ENCODE results near the gene PLK1. TPM values are rescaled to one million over a fixed set of nuclear protein-coding genes. Genes with fewer than 3 reads are reported as not detected.

The PLK1 gene
- total RNA-seq, 4 donors from 2014 or later = 2.4 to 5.9 (median 4.4) TPM

GRCh38 chr16:23640931-23641765 is 37.5 kb upstream of the PLK1 start, which contains the start of the genes DCTN5 and PALB2:
TSS of gene DCTN5 (plus strand) at chr16:23641466. CDS start at chr16:23641543, 77 bp downstream.
TSS of gene PALB2 (minus strand) at chr16:23641310. CDS start at chr16:23641157, 153 bp downstream.
- 0 to 1% methylated on average over 30 to 64 of the region's 64 CpGs for WGBS, 2 donors
- intact Hi-C loops (cut with DNase I; ENCODE audit: low total_unique reads) = no loop called here
- DNase-seq (ENCODE audit: low spot score in 2 of 2) = peak; percentile 92 to 98

GRCh38 chr16:23642246-23642774 is 36.4 kb upstream of the PLK1 start:
- intact Hi-C loops (cut with DNase I; ENCODE audit: low total_unique reads) = no loop called here

More at GRCh38 chr16:23640931-23641765, 37.5 kb upstream of the PLK1 start, which contains the start of the genes DCTN5 and PALB2:
- H3K4me3 ChIP-seq (ENCODE audit: low read depth, poor library complexity, severe bottlenecking) = peak within 1 kb of the TSS; percentile 89
- TF ChIP-seq CTCF (IDR thresholded peaks at IDR 0.05) (no peak), POLR2A (IDR thresholded peaks at IDR 0.05) (no peak)

GRCh38 chr16:23650674-23651416 is 27.8 kb upstream of the PLK1 start:
- TF ChIP-seq CTCF (IDR thresholded peaks at IDR 0.05) (no peak), POLR2A (IDR thresholded peaks at IDR 0.05) (no peak)
- DNase-seq (ENCODE audit: low spot score in 2 of 2) = no peak
- no peak overlapping the region for H3K4me3 ChIP-seq (ENCODE audit: low read depth, poor library complexity, severe bottlenecking)
- WGBS, 2 donors = 79 to 83% methylated on average over 4 of the region's 4 CpGs
- intact Hi-C loops (cut with DNase I; ENCODE audit: low total_unique reads) = no loop called here

More at GRCh38 chr16:23642246-23642774, 36.4 kb upstream of the PLK1 start:
- TF ChIP-seq CTCF (IDR thresholded peaks at IDR 0.05) (no peak), POLR2A (IDR thresholded peaks at IDR 0.05) (no peak)
- no peak overlapping the region for H3K4me3 ChIP-seq (ENCODE audit: low read depth, poor library complexity, severe bottlenecking)
- 72 to 79% methylated on average over 14 of the region's 14 CpGs for WGBS, 2 donors
- no peak for DNase-seq (ENCODE audit: low spot score in 2 of 2)

GRCh38 chr16:23651943-23652468 is 26.7 kb upstream of the PLK1 start:
- no peak for TF ChIP-seq CTCF (IDR thresholded peaks at IDR 0.05)
- no peak for TF ChIP-seq POLR2A (IDR thresholded peaks at IDR 0.05)
- intact Hi-C loops (cut with DNase I; ENCODE audit: low total_unique reads) = no loop called here
- DNase-seq (ENCODE audit: low spot score in 2 of 2) = no peak
- no peak overlapping the region for H3K4me3 ChIP-seq (ENCODE audit: low read depth, poor library complexity, severe bottlenecking)
- 91 to 93% methylated on average over 4 of the region's 4 CpGs for WGBS, 2 donors

GRCh38 chr16:23663918-23664317 is 14.8 kb upstream of the PLK1 start:
- TF ChIP-seq POLR2A (IDR thresholded peaks at IDR 0.05) (no peak), CTCF (IDR thresholded peaks at IDR 0.05) (no peak)
- DNase-seq (ENCODE audit: low spot score in 2 of 2) = peak in 1 of 2 donors; percentile 8
- intact Hi-C loops (cut with DNase I; ENCODE audit: low total_unique reads) = no loop called here
- H3K4me3 ChIP-seq (ENCODE audit: low read depth, poor library complexity, severe bottlenecking) = no peak overlapping the region
- WGBS, 2 donors = 92 to 99% methylated on average over 2 of the region's 2 CpGs

Data from lower leg skin (tissue), 4 donors.